Measurements from ENCODE around the gene MGMT. TPM values are rescaled to one million over a fixed set of nuclear protein-coding genes. Genes with fewer than 3 reads are reported as not detected.

MGMT gene
- total RNA-seq, 1 experiment from 2014 or later = 9.4 TPM

- Histone ChIP-seq H3K9me3 (replicated peaks) (no peaks in the 10 kb centered on the region; the same call in 1 of the 2 replicates), H3K27me3 (replicated peaks) (no peaks in the 10 kb centered on the region), H3K4me1 (replicated peaks) (no peaks in the 10 kb centered on the region), H3K27ac (no peak overlapping the region), H3K36me3 (no peaks in the 10 kb centered on the region), H3K4me3 (no peak overlapping the region)
- DNase-seq (ENCODE audit: low read depth in 1 of 2, low spot score in 2 of 2) = peak in 1 of 2 experiments; percentile 28
Measured at GRCh38 chr10:129718548-129719414, 251.7 kb downstream of the MGMT start.

- Histone ChIP-seq H3K9me3 (replicated peaks) (no peaks in the 10 kb centered on the region), H3K36me3 (no peaks in the 10 kb centered on the region), H3K27ac (no peak overlapping the region), H3K27me3 (replicated peaks) (no peaks in the 10 kb centered on the region), H3K4me1 (replicated peaks) (no peaks in the 10 kb centered on the region), H3K4me3 (no peak overlapping the region)
- no peak for DNase-seq (ENCODE audit: low read depth in 1 of 2, low spot score in 2 of 2)
Measured at GRCh38 chr10:129719415-129719739, 252.3 kb downstream of the MGMT start.

GRCh38 chr10:129719889-129720590 lies 253.0 kb downstream of the MGMT start:
- peak in 1 of 2 experiments; percentile 32 for DNase-seq (ENCODE audit: low read depth in 1 of 2, low spot score in 2 of 2)
- Histone ChIP-seq H3K36me3 (no peaks in the 10 kb centered on the region), H3K4me1 (replicated peaks) (no peaks in the 10 kb centered on the region), H3K27me3 (replicated peaks) (no peaks in the 10 kb centered on the region), H3K4me3 (no peak overlapping the region), H3K9me3 (replicated peaks) (no peaks in the 10 kb centered on the region; the same call in 1 of the 2 replicates), H3K27ac (no peak overlapping the region)

GRCh38 chr10:129725011-129725410 lies 258.0 kb downstream of the MGMT start:
- Histone ChIP-seq H3K4me1 (replicated peaks) (no peaks in the 10 kb centered on the region), H3K9me3 (replicated peaks) (peaks cover 9% of the 10 kb centered on the region), H3K36me3 (no peaks in the 10 kb centered on the region), H3K4me3 (no peak overlapping the region), H3K27ac (no peak overlapping the region), H3K27me3 (replicated peaks) (no peaks in the 10 kb centered on the region)
- no peak for DNase-seq (ENCODE audit: low read depth in 1 of 2, low spot score in 2 of 2)

- Histone ChIP-seq H3K27ac (no peak overlapping the region), H3K36me3 (no peaks in the 10 kb centered on the region), H3K9me3 (replicated peaks) (peaks cover 9% of the 10 kb centered on the region), H3K27me3 (replicated peaks) (no peaks in the 10 kb centered on the region), H3K4me1 (replicated peaks) (no peaks in the 10 kb centered on the region), H3K4me3 (no peak overlapping the region)
- DNase-seq (ENCODE audit: low read depth in 1 of 2, low spot score in 2 of 2) = no peak
Measured at GRCh38 chr10:129725482-129725881, 258.4 kb downstream of the MGMT start.

GRCh38 chr10:129725890-129726631 lies 259.0 kb downstream of the MGMT start:
- H3K27me3 ChIP-seq (replicated peaks) = no peaks in the 10 kb centered on the region
- no peaks in the 10 kb centered on the region for H3K36me3 ChIP-seq
- H3K9me3 ChIP-seq (replicated peaks) = peaks cover 9% of the 10 kb centered on the region
- no peak overlapping the region for H3K27ac ChIP-seq
- H3K4me1 ChIP-seq (replicated peaks) = no peaks in the 10 kb centered on the region
- no peak overlapping the region for H3K4me3 ChIP-seq
- DNase-seq (ENCODE audit: low read depth in 1 of 2, low spot score in 2 of 2) = no peak

- H3K36me3 ChIP-seq = no peaks in the 10 kb centered on the region
- no peak overlapping the region for H3K27ac ChIP-seq
- peaks cover 9% of the 10 kb centered on the region for H3K9me3 ChIP-seq (replicated peaks)
- DNase-seq (ENCODE audit: low read depth in 1 of 2, low spot score in 2 of 2) = no peak
- no peaks in the 10 kb centered on the region for H3K27me3 ChIP-seq (replicated peaks)
- no peak overlapping the region for H3K4me3 ChIP-seq
- no peaks in the 10 kb centered on the region for H3K4me1 ChIP-seq (replicated peaks)
Measured at GRCh38 chr10:129727071-129727470, 260.0 kb downstream of the MGMT start.

GRCh38 chr10:129727495-129727894 lies 260.5 kb downstream of the MGMT start:
- no peaks in the 10 kb centered on the region for H3K4me1 ChIP-seq (replicated peaks)
- H3K27me3 ChIP-seq (replicated peaks) = no peaks in the 10 kb centered on the region
- H3K27ac ChIP-seq = no peak overlapping the region
- no peak overlapping the region for H3K4me3 ChIP-seq
- no peak for DNase-seq (ENCODE audit: low read depth in 1 of 2, low spot score in 2 of 2)
- peaks cover 9% of the 10 kb centered on the region for H3K9me3 ChIP-seq (replicated peaks)
- no peaks in the 10 kb centered on the region for H3K36me3 ChIP-seq

- DNase-seq (ENCODE audit: low read depth in 1 of 2, low spot score in 2 of 2) = no peak
- no peaks in the 10 kb centered on the region for H3K27me3 ChIP-seq (replicated peaks)
- peaks cover 9% of the 10 kb centered on the region for H3K9me3 ChIP-seq (replicated peaks)
- no peak overlapping the region for H3K27ac ChIP-seq
- H3K4me1 ChIP-seq (replicated peaks) = no peaks in the 10 kb centered on the region
- H3K4me3 ChIP-seq = no peak overlapping the region
- H3K36me3 ChIP-seq = no peaks in the 10 kb centered on the region
Measured at GRCh38 chr10:129728246-129728820, 261.3 kb downstream of the MGMT start.

- no peaks in the 10 kb centered on the region for H3K36me3 ChIP-seq
Measured at GRCh38 chr10:129728905-129729795, 262.1 kb downstream of the MGMT start.

GRCh38 chr10:129730272-129730992 lies 263.4 kb downstream of the MGMT start:
- no peak overlapping the region for H3K27ac ChIP-seq
- no peaks in the 10 kb centered on the region for H3K4me1 ChIP-seq (replicated peaks)
- no peak overlapping the region for H3K4me3 ChIP-seq
- no peaks in the 10 kb centered on the region for H3K36me3 ChIP-seq
- no peak for DNase-seq (ENCODE audit: low read depth in 1 of 2, low spot score in 2 of 2)
- no peaks in the 10 kb centered on the region for H3K27me3 ChIP-seq (replicated peaks)
- H3K9me3 ChIP-seq (replicated peaks) = peaks cover 9% of the 10 kb centered on the region

More at GRCh38 chr10:129728905-129729795, 262.1 kb downstream of the MGMT start:
- H3K4me3 ChIP-seq = no peak overlapping the region
- H3K27ac ChIP-seq = no peak overlapping the region
- no peaks in the 10 kb centered on the region for H3K4me1 ChIP-seq (replicated peaks)
- H3K27me3 ChIP-seq (replicated peaks) = no peaks in the 10 kb centered on the region
- DNase-seq (ENCODE audit: low read depth in 1 of 2, low spot score in 2 of 2) = no peak
- H3K9me3 ChIP-seq (replicated peaks) = peaks cover 9% of the 10 kb centered on the region

- no peak for DNase-seq (ENCODE audit: low read depth in 1 of 2, low spot score in 2 of 2)
- H3K36me3 ChIP-seq = no peaks in the 10 kb centered on the region
- no peak overlapping the region for H3K4me3 ChIP-seq
- H3K4me1 ChIP-seq (replicated peaks) = no peaks in the 10 kb centered on the region
- H3K9me3 ChIP-seq (replicated peaks) = peaks cover 9% of the 10 kb centered on the region
- no peak overlapping the region for H3K27ac ChIP-seq
- H3K27me3 ChIP-seq (replicated peaks) = no peaks in the 10 kb centered on the region
Measured at GRCh38 chr10:129730993-129731325, 263.9 kb downstream of the MGMT start.

All from SJSA1 (cell line).